K562 (cell line): ENCODE measurements around the gene ARL8A. TPM values are rescaled to one million over a fixed set of nuclear protein-coding genes. Genes with fewer than 3 reads are reported as not detected.

ENCODE experiments used
- CBFA2T3 ChIP-seq: fragments of 450-650 bp; IDR thresholded peaks from 2 replicates; pipeline ENCODE4 v1.6.1; 2017
- CC2D1A ChIP-seq: fragments of 450-650 bp; IDR thresholded peaks from 2 replicates; pipeline ENCODE4 v1.6.1; 2017; ENCODE audit warnings: mild to moderate bottlenecking
- CREB1 ChIP-seq, 2 experiments: sonication (generic) in 1 of 2; formaldehyde crosslinking in 1 of 2; IDR thresholded peaks; 2 replicates each; pipeline versions ENCODE4 v1.6.1 to v1.8.0; 2012 to 2022; ENCODE audit warnings: inconsistent platforms in 1 of 2, mild to moderate bottlenecking in 1 of 2, missing genetic modification reagents in 1 of 2, moderate library complexity in 1 of 2
- GTF2F1 ChIP-seq: IDR thresholded peaks from 2 replicates; pipeline ENCODE4 v1.6.1; 2011; ENCODE audit warnings: low read depth, low read length, improper control_type of control experiment
- NKRF ChIP-seq: fragments of 450-650 bp; IDR thresholded peaks from 2 replicates; pipeline ENCODE4 v1.6.1; 2016; ENCODE audit warnings: borderline replicate concordance
- RB1 ChIP-seq: fragments of 450-650 bp; IDR thresholded peaks from 2 replicates; pipeline ENCODE4 v1.6.1; 2017; ENCODE audit warnings: low read depth, mild to moderate bottlenecking
- RUNX1 ChIP-seq: sonication (generic); IDR thresholded peaks from 2 replicates; pipeline ENCODE4 v1.6.1; 2016; ENCODE audit warnings: antibody characterized with exemption, low read depth
- ZBED1 ChIP-seq: IDR thresholded peaks from 2 replicates; pipeline ENCODE4 v1.6.1; 2014
- ZFP1 ChIP-seq: fragments of 450-650 bp; formaldehyde crosslinking; IDR thresholded peaks from 2 replicates; pipeline ENCODE4 v1.4.0; 2020; ENCODE audit warnings: mild to moderate bottlenecking, mixed read lengths
- ZNF23 ChIP-seq: fragments of 250-450 bp; sonication (Bioruptor Pico); IDR thresholded peaks from 2 replicates; pipeline ENCODE4 v1.4.0; 2020; ENCODE audit warnings: mild to moderate bottlenecking
- polyA plus RNA-seq, 8 experiments: library from polyadenylated mRNA; depleted of rRNA in 4 of 8; stranded (reverse) in 5 of 8; unstranded in 3 of 8; fragments of >200 nt; fragmentation: Nextera tagmentation in 2 of 8; fragmentation: Illumina TruSeq in 1 of 8; extraction: Ambion mirVana in 2 of 8; extraction: Trizol in 1 of 8; gene quantifications; 2 replicates each; pipeline versions ENCODE4 v1.2.1 to v1.2.3, GENCODE V29; 2011 to 2014; ENCODE audit warnings: inconsistent platforms in 1 of 8, missing spikeins in 1 of 8
- total RNA-seq, 7 experiments: library from RNA; depleted of rRNA in 6 of 7; stranded (reverse); fragments of >200 nt in 6 of 7; fragmentation: Illumina TruSeq in 2 of 7; extraction: Trizol in 2 of 7; gene quantifications; 2 replicates each; pipeline versions ENCODE4 v1.2.1 to v1.2.3, GENCODE V29; 2011 to 2021; ENCODE audit warnings: low replicate concordance in 1 of 7
- TF ChIP-seq, protein P1 (sequence below): fragments of 450-650 bp; formaldehyde crosslinking; IDR thresholded peaks from 2 replicates; pipeline ENCODE4 v1.4.0; 2020; ENCODE audit warnings: mild to moderate bottlenecking, moderate library complexity
- TF ChIP-seq, protein P2 (sequence below): fragments of 250-450 bp; sonication (Bioruptor Pico); IDR thresholded peaks from 2 replicates; pipeline ENCODE4 v1.5.0; 2020; ENCODE audit warnings: mild to moderate bottlenecking, borderline replicate concordance
- TF ChIP-seq, protein P3 (sequence below): fragments of 450-650 bp; formaldehyde crosslinking; IDR thresholded peaks from 2 replicates; pipeline ENCODE4 v1.4.0; 2020; ENCODE audit warnings: mild to moderate bottlenecking, mixed read lengths
- TF ChIP-seq, protein P4 (sequence below): fragments of 250-450 bp; sonication (Bioruptor Pico); IDR thresholded peaks from 2 replicates; pipeline ENCODE4 v1.5.0; 2021
- TF ChIP-seq, protein P5 (sequence below): fragments of 450-650 bp; IDR thresholded peaks from 2 replicates; pipeline ENCODE4 v1.6.1; 2017; ENCODE audit warnings: antibody characterized with exemption
- TF ChIP-seq, protein P6 (sequence below): IDR thresholded peaks from 2 replicates; pipeline ENCODE4 v1.6.1; 2012; ENCODE audit warnings: low read depth, low read length, improper control_type of control experiment, borderline replicate concordance

Gene ARL8A
- total and polyA plus RNA-seq, 9 of the 15 experiments (the other 6 are each of a cell fraction or from before 2014, with no cell fraction given): 0.17 to 27.3 (median 15.6) TPM

DNA sequence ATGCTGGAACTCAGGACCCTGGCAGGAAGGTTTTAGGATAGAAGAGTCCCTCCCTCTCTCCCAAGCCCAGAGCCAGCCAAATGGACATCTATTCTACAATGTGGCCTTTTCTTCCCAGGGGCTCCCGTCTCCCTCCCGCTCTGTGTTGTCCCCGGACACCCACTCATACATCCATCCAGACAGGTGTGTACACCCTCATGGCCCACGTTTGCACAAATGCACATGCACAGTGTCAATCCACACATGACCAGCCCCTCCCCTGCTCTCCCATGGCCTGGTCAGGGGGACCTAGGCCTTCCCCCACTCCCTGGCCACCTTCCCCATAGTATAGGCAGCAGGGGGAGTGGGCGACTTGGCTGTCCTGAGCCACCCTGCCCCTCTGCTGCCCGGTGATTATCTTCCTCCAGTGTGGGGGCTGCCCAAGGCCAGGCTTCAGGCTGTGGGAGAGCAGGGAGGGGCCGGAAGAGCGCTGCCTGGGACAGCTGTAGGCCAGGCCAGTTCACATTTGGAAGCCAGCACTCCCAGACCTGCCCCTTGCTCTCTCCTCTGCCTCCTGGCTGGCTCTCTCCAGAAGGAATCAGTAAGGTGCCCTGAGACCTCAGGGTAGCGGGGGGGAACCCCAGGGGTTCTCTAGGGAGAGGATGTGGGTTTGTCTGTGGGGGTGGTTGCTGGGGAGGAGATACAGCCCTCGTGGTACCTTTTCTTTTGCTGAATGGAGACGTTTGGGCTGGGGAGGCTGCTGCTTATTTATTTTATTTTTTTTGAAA lies 19.9 kb upstream of the ARL8A start (continued):
- TF ChIP-seq, protein P1, sequence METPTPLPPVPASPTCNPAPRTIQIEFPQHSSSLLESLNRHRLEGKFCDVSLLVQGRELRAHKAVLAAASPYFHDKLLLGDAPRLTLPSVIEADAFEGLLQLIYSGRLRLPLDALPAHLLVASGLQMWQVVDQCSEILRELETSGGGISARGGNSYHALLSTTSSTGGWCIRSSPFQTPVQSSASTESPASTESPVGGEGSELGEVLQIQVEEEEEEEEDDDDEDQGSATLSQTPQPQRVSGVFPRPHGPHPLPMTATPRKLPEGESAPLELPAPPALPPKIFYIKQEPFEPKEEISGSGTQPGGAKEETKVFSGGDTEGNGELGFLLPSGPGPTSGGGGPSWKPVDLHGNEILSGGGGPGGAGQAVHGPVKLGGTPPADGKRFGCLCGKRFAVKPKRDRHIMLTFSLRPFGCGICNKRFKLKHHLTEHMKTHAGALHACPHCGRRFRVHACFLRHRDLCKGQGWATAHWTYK (CRISPR knock-in tag): peak; percentile 86; the same call in 1 of the 2 replicates
- no peak for TF ChIP-seq CREB1 (IDR thresholded peaks at IDR 0.05)
- no peak for TF ChIP-seq CREB1 (CRISPR knock-in tag; IDR thresholded peaks at IDR 0.05)
- TF ChIP-seq RB1: peak; percentile 49
- TF ChIP-seq, protein P2, sequence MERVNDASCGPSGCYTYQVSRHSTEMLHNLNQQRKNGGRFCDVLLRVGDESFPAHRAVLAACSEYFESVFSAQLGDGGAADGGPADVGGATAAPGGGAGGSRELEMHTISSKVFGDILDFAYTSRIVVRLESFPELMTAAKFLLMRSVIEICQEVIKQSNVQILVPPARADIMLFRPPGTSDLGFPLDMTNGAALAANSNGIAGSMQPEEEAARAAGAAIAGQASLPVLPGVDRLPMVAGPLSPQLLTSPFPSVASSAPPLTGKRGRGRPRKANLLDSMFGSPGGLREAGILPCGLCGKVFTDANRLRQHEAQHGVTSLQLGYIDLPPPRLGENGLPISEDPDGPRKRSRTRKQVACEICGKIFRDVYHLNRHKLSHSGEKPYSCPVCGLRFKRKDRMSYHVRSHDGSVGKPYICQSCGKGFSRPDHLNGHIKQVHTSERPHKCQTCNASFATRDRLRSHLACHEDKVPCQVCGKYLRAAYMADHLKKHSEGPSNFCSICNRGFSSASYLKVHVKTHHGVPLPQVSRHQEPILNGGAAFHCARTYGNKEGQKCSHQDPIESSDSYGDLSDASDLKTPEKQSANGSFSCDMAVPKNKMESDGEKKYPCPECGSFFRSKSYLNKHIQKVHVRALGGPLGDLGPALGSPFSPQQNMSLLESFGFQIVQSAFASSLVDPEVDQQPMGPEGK (CRISPR knock-in tag): peak; percentile 81; the same call in 1 of the 2 replicates
- TF ChIP-seq, protein P3, sequence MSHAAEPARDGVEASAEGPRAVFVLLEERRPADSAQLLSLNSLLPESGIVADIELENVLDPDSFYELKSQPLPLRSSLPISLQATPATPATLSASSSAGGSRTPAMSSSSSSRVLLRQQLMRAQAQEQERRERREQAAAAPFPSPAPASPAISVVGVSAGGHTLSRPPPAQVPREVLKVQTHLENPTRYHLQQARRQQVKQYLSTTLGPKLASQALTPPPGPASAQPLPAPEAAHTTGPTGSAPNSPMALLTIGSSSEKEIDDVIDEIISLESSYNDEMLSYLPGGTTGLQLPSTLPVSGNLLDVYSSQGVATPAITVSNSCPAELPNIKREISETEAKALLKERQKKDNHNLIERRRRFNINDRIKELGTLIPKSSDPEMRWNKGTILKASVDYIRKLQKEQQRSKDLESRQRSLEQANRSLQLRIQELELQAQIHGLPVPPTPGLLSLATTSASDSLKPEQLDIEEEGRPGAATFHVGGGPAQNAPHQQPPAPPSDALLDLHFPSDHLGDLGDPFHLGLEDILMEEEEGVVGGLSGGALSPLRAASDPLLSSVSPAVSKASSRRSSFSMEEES (CRISPR knock-in tag): no peak
- no peak for TF ChIP-seq GTF2F1
- TF ChIP-seq, protein P4, sequence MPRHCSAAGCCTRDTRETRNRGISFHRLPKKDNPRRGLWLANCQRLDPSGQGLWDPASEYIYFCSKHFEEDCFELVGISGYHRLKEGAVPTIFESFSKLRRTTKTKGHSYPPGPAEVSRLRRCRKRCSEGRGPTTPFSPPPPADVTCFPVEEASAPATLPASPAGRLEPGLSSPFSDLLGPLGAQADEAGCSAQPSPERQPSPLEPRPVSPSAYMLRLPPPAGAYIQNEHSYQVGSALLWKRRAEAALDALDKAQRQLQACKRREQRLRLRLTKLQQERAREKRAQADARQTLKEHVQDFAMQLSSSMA (CRISPR knock-in tag): no peak
- no peak; the same call in 1 of the 2 replicates for TF ChIP-seq NKRF
- no peak for TF ChIP-seq CC2D1A
- no peak for TF ChIP-seq ZBED1
- TF ChIP-seq RUNX1: no peak
- TF ChIP-seq ZFP1 (CRISPR knock-in tag): no peak
- TF ChIP-seq, protein P5, sequence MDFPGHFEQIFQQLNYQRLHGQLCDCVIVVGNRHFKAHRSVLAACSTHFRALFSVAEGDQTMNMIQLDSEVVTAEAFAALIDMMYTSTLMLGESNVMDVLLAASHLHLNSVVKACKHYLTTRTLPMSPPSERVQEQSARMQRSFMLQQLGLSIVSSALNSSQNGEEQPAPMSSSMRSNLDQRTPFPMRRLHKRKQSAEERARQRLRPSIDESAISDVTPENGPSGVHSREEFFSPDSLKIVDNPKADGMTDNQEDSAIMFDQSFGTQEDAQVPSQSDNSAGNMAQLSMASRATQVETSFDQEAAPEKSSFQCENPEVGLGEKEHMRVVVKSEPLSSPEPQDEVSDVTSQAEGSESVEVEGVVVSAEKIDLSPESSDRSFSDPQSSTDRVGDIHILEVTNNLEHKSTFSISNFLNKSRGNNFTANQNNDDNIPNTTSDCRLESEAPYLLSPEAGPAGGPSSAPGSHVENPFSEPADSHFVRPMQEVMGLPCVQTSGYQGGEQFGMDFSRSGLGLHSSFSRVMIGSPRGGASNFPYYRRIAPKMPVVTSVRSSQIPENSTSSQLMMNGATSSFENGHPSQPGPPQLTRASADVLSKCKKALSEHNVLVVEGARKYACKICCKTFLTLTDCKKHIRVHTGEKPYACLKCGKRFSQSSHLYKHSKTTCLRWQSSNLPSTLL: no peak
- TF ChIP-seq, protein P6, sequence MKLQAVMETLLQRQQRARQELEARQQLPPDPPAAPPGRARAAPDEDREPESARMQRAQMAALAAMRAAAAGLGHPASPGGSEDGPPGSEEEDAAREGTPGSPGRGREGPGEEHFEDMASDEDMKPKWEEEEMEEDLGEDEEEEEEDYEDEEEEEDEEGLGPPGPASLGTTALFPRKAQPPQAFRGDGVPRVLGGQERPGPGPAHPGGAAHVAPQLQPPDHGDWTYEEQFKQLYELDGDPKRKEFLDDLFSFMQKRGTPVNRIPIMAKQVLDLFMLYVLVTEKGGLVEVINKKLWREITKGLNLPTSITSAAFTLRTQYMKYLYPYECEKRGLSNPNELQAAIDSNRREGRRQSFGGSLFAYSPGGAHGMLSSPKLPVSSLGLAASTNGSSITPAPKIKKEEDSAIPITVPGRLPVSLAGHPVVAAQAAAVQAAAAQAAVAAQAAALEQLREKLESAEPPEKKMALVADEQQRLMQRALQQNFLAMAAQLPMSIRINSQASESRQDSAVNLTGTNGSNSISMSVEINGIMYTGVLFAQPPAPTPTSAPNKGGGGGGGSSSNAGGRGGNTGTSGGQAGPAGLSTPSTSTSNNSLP: no peak
- TF ChIP-seq ZNF23 (CRISPR knock-in tag): no peak
- peak; percentile 73 for TF ChIP-seq CBFA2T3
